ENCODE data around the gene DIS3L2. TPM values are rescaled to one million over a fixed set of nuclear protein-coding genes. Genes with fewer than 3 reads are reported as not detected.

The DIS3L2 gene
- total RNA-seq, 1 donor from 2014 or later, result 23.7 TPM

DNA sequence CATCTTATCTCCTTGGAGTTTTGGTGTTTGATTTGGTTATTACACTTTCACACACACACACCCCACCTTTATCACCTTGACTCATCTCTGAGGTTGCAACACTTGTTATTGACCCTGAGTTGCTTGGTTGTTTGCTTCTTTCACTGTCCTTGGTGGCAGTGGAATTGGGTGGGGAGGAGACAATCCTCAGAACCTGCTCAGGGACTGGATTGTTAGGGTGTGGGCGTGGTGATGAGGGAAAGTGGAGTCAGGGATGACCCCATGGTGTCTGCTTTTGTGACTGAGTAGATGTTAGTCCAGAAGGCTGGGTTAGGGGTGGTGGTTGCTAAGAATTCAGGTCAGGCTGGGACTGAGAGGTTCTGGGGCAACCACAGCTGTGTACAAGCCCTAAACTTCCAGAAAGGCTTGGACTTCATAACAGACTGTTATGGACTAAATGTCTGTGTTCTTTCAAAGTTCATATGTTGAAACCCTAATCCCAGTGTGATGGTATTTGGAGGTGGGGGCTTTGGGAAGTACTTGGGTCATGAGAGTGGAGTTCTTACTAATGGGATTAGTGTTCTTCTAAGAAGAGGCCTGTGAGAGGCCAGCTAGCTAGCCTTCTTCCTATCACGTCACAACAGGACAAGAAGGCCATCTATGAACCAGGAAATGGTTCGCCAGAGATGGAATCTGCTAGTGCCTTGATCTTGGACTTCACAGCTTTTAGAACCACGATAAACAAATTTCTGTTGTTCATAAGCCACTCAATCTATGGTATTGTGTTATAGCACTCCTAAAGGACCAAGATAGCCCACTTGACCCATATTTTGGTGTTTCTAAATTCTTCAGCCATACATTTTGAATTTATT is 3.4 kb upstream of the DIS3L2 start:
- DNase-seq, result no peak

DNA sequence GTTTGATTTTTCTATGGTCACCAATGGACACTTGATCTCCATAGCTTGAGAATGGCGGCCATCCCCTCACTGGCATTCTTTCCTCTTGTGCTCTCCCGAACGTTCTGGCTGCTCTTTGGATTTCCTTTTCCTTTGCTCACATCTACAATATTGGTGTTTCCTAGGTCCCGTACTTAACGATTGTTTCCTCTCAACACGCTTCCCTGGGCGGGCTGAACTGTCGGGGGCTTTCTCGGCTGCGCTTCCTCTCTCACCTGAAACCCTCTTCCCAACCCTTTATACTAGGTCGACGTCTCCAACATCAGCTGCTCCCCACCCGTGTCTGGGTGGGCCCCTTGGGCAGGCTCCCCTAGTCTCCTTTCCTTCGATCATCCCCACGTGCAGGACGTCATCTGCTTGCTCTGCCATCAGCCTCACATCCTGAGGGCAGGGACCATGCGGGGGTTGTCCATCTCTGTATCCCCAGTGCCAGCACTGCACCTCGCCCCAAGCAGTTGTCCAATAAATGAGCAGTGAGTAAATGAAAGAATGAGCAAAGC is 634 bp upstream of the DIS3L2 start:
- DNase-seq, result no peak

DNA sequence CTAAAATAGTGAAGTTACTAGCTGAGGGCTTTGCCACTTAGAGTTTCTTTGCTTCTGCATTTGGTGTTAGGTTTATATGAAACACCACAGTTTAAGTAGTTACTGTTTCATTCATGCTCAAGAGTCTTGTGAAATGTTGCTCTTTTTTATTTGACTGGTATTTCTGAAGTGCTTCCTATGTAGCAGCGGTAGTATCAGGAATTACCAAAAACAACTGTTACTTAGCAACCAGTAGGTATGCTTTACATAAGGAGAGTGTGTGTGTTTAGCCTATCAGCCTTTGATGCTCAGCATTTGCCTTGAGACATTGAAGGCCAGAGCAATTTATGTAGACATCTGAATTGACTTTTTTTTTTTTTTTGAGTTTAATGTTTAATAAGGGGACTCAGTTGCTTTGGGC is 3.6 kb downstream of the DIS3L2 start:
- DNase-seq, result peak; percentile 5

DNA sequence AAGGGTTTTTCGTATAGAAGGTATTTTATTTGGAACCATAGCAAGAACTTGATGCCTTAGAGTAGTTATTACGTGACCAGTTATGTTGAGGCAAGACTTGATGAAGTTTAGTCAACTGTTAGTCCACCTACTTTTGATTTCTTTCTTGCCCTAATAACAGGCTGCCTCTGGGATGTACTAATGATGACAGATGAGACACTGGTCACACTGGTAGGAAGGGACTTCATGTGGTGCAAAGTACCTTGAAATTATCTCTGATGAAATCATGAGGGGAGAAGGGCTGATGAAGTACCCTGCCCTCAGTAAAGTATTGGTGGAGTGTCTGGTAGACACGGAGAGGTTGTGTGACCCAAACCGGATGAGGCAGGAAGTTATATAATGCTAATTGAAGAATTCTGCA is 5.4 kb downstream of the DIS3L2 start:
- no peak for DNase-seq

DNA sequence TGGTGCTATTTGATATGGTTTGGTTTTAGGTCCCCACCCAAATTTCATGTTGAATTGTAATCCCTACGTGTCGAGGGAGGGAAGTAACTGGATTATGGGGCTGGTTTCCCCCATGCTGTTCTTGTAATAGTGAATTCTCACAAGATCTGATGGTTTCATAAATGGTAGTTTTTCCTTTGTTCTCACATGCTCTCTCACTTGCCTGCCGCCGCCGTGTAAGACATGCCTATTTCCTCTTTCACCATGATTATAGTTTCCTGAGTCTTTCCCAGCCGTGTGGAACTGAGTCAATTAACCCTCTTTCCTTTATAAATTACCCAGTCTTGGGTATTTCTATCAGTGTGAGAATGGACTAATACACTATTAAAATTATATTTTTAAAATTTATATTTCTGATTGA is 7.3 kb downstream of the DIS3L2 start:
- DNase-seq, result no peak

DNA sequence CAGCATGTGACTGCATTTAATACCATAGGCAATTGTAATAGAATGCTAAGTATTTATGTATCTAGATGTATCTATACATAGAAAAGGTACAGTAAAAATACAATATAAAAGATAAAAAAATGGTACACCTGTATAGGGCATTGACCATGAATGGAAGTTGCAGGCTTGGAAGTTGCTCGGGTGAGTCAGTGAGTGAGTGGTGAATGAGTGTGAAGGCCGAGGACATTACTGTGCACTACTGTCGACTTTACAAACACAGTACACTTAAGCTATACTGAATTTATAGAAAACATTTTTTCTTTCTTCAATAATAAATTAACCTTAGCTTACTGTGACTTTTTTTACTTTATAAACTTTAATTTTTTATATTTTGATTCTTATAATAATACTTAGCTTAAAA is 8.9 kb downstream of the DIS3L2 start:
- DNase-seq, result no peak

DNA sequence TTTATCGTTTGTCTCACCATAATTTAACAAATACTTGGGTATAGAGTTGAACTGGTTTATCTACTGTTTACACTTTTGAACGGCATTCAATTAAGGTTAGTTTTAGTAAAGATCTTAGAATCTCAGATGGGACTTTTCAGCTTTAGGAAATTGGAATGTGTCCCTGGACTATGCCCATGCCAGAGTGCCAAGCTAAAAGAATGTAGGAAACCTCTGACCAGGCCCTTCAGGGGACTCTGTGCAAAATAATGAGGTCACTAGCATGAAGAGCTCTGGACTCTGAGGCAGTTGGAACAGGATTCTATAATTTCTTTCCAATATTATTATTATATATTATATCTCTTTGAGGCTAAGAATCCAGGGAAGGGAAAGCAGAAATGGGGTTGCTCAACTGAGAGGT is 13.5 kb downstream of the DIS3L2 start:
- DNase-seq, result no peak

DNA sequence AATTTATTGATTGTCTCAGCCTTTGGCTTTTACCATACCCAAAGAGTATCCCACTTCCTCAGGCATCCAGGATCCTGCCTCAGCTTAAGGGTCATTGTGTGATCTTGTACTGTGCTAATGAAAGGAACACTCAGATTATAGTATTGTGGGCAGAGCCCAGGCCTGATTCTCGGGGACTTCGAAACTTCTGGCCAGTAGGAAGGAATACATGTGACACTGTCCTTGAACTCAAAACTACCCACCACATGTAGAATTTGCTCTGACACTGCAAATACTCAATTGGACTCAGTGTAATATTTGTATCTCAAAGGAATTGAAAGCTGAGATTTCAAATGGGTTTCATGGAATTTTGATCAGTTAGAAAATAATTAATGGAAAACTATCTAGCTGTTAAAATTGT is 15.9 kb downstream of the DIS3L2 start:
- DNase-seq, result no peak

DNA sequence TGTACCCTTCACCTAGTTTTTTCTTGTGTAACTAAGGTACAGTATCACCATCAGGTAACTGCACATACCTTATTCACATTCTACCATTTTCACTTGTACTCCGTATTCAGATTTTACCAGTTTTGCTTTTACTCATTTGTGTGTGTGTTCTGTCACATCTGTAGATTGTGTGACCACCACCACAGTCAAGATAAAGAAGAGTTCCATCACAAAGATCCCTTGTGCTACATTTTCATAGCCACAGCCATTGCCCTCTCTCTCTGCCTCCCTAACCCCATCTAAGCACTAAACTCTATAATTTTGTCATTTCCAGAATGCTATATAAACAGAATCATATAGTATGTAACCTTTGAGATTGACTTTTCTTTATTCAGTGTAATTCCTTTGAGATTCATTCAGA is 23.5 kb downstream of the DIS3L2 start:
- no peak for DNase-seq

DNA sequence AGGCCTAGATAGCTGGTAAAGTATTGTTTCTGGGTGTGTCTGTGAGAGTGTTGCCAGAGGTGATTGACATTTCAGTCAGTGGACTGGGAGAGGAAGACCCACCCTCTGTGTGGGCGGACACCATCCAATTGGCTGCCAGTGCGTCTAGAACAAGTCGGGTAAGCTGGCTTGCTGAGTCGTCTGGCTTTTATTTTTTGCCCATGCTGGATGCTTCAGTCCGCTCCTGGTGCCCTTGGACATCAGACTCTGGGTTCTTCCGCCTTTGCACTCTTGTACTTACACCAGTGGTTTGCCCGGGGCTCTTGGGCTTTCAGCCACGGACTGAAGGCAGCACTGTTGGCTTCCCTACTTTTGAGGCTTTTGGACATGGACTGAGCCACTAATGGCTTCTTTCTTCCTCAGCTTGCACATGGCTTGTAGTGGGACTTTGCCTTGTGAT is 24.3 kb downstream of the DIS3L2 start:
- no peak for DNase-seq

DNA sequence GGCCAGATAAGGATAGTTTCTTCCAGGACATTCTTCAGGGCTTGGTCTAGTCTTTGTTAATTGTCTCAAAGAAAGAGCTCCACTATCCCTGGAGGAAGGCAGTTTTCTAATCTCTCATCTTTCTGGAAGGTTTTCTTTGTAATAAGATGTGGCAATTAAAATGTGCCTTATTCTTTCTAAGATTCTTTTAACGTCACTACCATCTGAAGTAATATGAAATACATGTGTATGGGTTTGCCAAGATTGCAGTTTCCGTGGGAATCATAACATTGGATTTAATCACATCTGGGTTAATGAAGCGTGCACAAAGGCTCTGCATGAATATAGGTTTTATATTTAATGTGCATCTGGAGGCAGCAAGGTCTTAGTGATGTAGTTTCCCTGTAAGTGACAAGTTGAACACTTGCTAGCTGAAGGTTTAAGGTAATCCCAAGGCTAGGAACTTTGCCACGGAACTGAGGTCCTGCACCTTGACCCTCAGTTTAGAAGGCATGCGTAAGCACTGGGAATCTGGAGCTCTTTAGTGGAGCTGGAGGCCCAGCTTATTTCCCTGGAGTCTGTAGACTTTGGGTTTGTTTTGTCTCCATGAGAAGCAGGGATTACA is 25.7 kb downstream of the DIS3L2 start:
- DNase-seq, result no peak

DNA sequence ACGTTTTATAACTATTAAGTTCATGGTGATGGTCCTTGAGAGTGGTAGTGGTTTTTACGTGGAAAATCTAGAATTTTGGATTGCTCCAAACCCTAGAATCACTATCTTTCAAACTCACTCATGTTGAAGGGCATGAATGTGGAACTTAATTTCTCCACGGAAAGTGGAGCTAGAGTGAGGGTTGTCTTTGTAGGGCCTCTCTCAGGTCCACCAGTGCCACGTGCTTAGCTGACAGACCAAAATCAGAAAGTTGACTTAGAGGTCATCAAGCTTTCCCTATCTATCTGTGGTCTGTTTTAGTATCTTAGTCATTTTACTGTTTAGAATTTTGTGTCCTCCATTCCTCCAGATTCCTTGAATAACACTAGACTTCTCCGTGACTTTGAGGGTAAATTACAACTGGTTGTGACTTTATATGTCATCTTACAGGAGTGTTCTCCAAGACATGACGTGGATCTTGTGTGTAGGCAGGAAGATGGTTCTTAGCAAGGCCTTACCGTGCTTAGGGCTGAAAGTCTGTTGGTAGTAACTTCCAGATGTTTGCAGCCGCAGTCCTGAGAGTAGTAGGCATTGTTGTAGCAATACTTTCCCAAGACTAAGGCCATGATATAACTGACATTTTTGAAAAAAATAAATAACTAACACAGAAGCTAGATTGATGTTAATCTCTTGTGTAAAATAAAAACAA is 26.8 kb downstream of the DIS3L2 start:
- DNase-seq, result no peak

DNA sequence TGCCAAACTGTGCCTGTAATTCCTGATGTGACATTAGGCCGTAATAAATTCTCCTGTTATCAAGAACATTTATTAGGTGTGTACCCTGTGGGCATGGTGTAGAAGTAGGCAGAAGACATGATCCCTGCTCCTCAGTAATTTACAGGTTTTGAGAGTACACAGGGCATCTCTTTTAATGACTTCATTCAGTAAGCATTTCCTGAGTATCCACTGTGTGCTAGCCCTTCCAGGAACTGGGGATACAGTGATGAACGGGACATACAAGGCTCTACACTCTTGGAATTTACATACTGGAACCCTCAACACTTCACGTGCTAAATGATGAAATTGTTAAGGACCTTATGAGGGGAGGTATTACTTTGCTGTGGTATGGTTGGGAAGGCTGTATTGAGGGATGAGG is 30.2 kb downstream of the DIS3L2 start:
- DNase-seq, result peak; percentile 48

DNA sequence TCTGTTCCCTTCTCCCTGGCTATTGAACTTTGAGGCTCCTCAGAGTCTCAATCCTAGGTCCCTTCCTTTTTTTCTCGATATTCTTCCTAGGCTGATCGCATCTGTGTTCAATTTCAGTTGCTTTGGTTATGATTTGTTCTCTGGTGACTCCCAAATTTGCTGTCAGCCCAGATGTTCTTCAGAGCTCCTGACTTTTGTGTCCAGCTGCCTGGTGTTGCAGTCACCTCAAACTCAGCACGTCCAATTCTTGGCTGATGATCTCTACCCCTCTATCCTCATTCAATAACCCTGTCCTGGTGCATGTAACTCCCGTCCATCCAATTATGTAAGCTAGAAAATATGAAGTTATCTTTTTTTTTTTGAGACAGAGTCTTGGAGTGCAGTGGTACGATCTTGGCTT is 31.4 kb downstream of the DIS3L2 start:
- no peak for DNase-seq

DNA sequence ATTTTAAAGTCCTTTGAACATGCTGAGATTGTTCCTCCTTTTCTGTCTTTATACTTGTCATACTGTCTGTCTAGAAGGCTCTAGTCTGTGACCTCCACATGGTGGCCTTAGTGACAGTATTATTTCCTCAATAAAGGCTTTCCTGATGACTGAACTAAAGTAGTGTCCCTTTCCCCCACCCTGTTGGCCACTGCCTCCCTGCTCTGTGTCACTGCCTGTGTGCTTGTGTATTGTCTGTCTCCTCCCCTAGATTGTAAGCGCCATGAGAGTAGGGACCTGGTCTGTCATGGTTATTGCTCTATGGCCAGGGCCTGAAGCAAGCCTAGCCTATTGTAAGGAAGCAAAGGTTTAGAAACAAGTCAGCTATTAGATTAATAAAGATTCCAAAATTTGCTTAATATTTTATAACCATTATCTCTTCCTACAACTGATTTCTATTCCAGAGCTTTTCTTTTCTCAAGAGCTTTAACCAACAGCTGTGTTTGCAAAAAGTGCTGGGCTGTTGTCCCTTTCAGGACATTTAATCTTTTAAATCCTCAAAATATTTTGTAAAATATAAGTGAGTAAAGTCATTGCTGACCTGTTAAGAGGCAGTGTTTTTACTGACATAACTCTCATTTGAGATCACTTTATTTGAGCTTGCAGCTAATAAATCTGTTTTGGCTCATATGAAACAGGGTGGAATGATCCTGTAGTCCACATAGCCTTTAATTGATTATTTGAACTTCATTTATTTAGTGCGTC is 35.5 kb downstream of the DIS3L2 start:
- DNase-seq, result no peak

DNA sequence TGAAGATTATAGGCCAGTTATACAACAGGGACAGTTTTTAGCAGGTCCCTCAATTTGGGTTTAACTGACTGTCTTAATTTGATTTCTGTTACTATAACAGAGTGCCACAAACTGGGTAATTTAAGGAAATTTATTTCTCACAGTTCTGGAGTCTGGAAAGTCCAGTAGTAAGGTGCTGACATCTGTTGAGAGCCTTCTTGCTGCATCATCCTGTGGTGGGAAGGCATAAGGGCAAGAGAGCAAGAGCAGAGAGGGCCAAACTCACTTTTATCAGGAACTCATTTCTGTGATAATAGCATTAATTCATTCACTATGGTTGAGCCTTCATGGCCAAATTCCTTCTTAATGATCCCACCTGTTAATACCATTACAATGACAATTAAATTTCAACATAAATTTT is 36.5 kb downstream of the DIS3L2 start:
- DNase-seq, result no peak

DNA sequence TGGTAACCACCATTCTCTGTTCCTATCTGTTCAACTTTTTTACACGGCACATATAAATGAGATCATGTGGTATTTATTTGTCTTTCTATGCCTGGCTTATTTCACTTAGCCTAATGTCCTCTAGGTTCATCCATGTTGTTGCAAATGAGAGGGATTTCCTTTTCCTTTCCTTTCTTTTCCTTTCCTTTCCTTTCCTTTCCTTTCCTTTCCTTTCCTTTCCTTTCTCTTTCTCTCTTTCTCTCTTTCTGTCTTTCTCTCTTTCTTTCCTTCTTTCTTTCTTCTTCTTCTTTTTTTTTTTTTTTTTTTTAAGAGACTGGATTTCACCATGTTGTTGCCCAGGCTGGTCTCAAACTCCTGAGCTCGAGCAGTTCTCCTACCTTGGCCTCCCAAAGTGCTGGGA is 38.9 kb downstream of the DIS3L2 start:
- no peak for DNase-seq

DNA sequence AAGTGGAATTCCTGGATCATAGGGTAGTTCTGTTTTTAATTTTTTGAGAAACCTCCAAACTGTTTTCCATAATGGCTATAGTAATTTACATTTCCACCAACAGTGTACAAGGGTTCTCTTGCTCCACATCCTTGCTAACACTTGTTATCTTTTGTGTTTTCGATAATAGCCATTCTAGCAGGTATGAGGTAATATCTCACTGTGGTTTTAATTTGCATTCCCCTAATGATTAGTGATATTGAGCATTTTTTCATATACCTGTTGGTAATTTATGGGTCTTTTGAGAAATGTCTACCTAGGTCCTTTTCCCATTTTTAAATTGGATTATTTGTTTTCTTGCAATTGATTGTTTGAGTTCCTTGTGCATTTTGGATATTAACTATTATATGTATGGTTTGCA is 39.6 kb downstream of the DIS3L2 start:
- no peak for DNase-seq

DNA sequence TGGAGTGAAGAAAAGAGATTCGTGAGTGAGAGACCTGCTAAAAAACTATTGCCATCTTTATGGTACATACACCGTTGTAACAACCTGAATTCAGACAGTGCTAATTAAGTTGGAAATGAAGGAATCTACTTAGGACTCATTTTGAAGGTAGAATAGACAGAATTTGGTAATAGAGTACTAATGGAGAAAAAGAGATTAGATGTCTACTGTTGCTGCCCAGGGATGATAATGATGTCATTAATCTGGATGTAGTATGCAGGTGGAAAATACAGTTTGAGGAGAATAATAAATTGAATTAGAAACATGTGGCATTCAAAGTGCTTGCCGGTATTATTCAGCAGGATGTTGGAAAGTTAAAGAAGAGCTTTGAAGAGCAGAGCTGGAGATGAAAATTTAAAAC is 44.7 kb downstream of the DIS3L2 start:
- no peak for DNase-seq

DNA sequence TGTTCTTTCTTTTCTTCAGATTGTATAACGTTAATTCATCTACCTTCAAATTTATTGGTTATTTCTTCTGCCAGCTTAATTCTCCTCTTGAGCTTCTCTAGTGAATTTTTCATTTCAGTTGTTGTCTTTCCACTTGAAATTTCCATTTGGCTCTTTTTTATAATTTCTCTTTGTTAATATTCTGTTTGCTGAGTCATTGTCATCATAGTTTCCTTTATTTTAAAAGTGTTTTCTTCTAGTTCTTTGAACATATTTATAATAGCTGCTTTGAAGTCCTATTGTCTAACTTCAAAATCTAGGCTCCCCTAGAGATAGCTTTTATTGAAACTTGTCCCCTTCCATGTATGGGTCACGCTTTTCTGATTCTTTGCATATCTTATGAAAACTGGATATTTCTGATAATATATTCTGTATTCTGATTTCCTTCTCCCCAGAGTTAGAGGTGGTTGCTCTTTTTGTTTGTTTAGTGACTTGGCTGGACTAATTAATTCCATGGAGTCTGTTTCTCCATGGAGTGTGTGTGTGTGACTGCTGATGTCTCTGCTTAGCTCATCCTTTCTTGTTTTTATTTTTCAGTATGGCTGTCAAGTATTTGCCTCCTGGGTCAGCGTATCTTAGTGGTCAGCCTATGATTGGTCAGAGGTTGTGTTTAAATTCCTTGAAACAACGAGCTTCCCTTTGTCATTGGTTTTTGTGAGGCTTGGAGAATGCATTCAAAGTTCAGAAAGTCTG is 47.6 kb downstream of the DIS3L2 start:
- no peak for DNase-seq

DNA sequence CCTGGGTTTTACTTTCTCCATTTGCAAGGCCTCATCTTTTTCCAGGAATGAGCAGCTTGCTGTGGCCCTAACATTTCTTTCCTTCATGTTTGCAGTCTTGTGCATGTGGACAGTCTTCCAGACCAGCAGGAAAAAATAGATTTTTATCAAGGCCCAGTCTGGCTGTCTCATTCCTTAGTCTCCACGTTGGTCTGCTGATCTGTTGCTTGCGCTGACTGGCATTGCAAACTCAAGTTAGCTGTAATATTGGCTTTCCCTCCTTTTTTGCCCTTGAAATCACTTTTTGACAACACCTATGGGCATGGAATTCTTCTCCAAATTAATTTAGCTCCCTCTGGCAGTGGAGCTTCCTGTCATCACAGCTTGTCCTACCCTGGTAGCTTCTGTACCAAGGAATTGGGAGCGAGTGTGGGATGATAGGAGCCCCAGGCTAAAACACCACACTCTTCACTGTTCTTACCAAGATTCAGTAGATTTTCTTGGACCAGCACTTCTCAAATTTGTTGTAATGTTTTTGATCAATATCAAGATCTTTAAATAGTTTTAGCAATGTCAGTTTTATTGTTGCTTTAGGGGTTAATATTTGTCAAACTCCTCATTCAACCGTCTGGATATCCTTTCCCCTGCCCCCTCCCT is 48.2 kb downstream of the DIS3L2 start:
- no peak for DNase-seq
